NB4 (cell line): Measurements from ENCODE around the gene FGF12.

Experiments used
- MAX ChIP-seq: IDR thresholded peaks from 2 replicates; pipeline ENCODE4 v1.6.1; 2011; ENCODE audit warnings: low read depth, low read length
- MYC ChIP-seq: IDR thresholded peaks from 2 replicates; pipeline ENCODE4 v1.6.1; 2011; ENCODE audit warnings: low read depth, low read length
- POLR2A ChIP-seq: IDR thresholded peaks from 2 replicates; pipeline ENCODE4 v1.6.1; 2011; ENCODE audit warnings: mild to moderate bottlenecking; ENCODE audit not compliant: insufficient read length; ENCODE audit errors: extremely low read depth
- TF ChIP-seq, protein P1 (sequence below): IDR thresholded peaks from one replicate; pipeline ENCODE4 v1.5.1; 2012; ENCODE audit warnings: low read depth, low read length

DNA sequence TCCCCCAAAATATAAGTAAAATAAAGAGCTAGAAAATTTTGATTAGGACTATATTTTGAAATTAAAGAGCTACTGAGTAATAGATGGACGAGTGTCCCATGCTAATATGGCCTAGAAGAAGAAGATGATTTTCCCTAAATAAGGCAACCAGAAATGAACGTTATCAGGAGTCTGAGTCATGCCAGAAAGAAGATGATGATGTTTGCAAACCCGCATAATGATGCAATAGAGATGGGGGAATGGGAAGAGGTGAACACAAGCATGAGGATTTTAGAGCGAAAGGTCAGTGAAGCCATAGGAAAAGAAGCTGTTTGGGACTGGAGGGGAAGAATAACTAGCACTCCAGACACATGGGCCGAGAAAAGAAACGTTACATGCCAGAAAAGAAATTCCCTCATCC lies 71.7 kb downstream of the FGF12 start:
- TF ChIP-seq, protein P1, sequence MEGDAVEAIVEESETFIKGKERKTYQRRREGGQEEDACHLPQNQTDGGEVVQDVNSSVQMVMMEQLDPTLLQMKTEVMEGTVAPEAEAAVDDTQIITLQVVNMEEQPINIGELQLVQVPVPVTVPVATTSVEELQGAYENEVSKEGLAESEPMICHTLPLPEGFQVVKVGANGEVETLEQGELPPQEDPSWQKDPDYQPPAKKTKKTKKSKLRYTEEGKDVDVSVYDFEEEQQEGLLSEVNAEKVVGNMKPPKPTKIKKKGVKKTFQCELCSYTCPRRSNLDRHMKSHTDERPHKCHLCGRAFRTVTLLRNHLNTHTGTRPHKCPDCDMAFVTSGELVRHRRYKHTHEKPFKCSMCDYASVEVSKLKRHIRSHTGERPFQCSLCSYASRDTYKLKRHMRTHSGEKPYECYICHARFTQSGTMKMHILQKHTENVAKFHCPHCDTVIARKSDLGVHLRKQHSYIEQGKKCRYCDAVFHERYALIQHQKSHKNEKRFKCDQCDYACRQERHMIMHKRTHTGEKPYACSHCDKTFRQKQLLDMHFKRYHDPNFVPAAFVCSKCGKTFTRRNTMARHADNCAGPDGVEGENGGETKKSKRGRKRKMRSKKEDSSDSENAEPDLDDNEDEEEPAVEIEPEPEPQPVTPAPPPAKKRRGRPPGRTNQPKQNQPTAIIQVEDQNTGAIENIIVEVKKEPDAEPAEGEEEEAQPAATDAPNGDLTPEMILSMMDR = no peak
- TF ChIP-seq POLR2A (no peak), MAX (no peak), MYC (no peak)
